Hematopoietic multipotent progenitor cell treated with erythropoietin and hydrocortisone succinate and interleukin-3 and kit ligand, for 4 days (in vitro differentiated cells): ENCODE data around the gene NAA16.

ENCODE experiments used
- DNase-seq: peaks from one replicate; pipeline ENCODE4 v3.0.0-alpha.2; 2015

Gene NAA16

GRCh38 chr13:41361491-41361890, 50.4 kb downstream of the NAA16 start:
- peak; percentile 44 for DNase-seq

- DNase-seq = no peak
Observed at GRCh38 chr13:41364043-41364442, 53.0 kb downstream of the NAA16 start.

- no peak for DNase-seq
Observed at GRCh38 chr13:41365631-41366030, 54.6 kb downstream of the NAA16 start.

GRCh38 chr13:41370736-41371135, 59.7 kb downstream of the NAA16 start:
- DNase-seq = no peak

DNA sequence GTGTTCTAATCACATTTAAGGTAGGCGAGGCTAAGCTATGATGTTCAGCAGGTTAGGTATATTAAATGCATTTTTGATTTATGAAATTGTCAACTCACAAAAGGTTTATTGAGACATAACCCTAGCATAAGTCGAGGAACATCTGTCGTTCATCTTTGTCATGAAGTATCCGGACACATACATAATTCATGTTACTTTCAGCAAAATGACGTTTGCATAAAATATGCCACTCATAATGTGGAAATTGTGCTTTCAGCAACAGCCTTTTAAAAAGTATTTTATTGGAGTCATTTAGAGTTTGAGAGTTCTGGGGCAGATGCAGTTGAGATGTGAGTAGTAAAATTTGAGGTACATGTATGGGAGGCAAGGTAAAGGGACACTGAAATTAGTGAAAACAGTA, 66.4 kb downstream of the NAA16 start:
- no peak for DNase-seq

GRCh38 chr13:41382431-41382830, 71.4 kb downstream of the NAA16 start:
- DNase-seq = no peak

DNA sequence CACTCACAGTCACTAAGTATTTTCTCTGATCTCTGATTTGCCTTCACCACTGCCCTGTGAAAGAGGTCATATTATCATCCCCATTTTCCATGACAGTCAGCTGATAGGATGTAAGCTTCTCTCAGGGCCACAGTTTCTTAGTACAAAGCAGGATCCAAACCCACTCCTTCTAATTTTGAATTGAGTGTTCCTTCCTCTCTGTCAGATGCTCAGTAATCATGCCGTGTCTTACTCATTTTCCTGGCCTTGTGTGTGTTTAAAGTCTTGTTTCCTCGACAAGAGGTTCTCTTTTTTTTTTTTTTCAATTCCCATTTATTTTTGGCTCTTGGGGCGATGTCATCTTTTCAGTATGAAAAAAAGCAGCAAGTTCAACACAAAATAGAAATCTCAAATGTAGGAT, 72.3 kb downstream of the NAA16 start:
- no peak for DNase-seq

DNA sequence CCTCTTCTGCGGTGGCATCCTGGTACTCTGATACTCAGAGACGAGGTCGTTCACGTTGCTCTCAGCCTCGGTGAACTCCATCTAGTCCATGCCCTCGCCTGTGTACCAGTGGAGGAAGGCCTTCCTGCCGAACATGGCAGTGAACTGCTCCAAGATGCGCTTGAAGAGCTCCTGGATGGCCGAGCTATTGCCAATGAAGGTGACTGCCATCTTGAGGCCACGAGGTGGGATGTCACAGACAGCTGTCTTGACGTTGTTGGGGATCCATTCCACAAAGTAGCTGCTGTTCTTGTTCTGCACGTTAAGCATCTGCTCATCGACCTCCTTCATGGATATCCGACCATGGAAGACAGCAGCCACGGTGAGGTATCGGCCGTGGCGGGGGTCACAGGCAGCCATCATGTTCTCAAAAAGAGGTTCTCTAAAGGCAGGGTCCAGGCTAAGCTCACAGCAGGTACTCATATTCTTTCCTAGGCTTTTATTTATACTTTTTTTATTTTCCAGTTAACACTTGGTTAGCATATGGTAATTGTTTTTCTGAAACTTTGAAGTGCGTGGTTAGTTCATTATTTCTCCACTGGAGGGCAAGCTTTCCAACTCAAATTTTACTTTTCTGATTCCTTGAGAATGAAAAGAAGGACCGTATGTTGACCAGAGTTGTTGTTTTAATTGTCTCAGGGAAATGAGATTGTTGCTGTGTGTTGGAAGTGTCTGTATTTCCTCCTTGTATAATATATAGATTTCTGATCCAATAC, 73.9 kb downstream of the NAA16 start:
- peak; percentile 40 for DNase-seq

DNA sequence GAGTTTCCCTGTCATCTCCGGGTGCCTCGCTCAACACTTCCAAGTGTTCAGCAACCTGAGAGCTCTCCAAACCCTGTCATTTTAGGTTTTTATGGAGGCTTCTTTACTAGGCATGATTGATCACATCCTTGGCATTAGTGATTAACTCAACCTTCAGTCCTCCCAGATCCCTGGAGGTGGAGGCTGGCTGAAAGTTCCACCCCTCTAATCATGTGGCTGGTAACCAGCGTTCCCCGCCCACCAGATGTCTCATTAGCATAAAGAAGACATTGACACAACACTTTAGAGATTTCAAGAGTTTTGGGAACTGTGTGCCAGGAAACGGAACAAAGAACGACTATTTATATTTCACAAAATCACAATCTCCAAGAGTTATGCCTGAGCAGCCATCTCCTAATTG, 75.1 kb downstream of the NAA16 start:
- DNase-seq = no peak

- no peak for DNase-seq
Observed at GRCh38 chr13:41387576-41387975, 76.5 kb downstream of the NAA16 start.

- DNase-seq = no peak
Observed at GRCh38 chr13:41388143-41388881, 77.2 kb downstream of the NAA16 start.

GRCh38 chr13:41389580-41389979, 78.5 kb downstream of the NAA16 start:
- DNase-seq = peak; percentile 52

GRCh38 chr13:41394166-41394565, 83.1 kb downstream of the NAA16 start:
- peak; percentile 36 for DNase-seq

- peak; percentile 23 for DNase-seq
Observed at GRCh38 chr13:41398494-41399170, 87.6 kb downstream of the NAA16 start.

DNA sequence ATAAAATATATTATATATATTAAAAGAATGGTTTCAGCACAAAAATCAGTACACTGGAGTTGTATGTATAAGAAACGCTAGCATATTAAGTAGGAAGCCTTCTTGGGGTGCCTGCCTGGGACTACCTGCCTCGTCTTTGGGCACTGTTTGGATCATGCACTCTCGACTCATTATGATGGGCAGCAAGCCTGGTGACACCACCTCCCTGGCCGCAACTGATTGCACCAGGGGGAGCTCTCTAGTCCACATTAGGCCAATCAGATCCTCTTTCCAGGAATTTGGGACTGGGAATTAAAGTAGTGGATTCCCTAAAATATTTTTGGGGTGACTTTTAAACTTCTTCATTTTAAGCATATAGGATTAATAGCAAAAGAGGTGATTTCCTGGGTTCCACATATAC, 90.3 kb downstream of the NAA16 start:
- DNase-seq = peak; percentile 42

DNA sequence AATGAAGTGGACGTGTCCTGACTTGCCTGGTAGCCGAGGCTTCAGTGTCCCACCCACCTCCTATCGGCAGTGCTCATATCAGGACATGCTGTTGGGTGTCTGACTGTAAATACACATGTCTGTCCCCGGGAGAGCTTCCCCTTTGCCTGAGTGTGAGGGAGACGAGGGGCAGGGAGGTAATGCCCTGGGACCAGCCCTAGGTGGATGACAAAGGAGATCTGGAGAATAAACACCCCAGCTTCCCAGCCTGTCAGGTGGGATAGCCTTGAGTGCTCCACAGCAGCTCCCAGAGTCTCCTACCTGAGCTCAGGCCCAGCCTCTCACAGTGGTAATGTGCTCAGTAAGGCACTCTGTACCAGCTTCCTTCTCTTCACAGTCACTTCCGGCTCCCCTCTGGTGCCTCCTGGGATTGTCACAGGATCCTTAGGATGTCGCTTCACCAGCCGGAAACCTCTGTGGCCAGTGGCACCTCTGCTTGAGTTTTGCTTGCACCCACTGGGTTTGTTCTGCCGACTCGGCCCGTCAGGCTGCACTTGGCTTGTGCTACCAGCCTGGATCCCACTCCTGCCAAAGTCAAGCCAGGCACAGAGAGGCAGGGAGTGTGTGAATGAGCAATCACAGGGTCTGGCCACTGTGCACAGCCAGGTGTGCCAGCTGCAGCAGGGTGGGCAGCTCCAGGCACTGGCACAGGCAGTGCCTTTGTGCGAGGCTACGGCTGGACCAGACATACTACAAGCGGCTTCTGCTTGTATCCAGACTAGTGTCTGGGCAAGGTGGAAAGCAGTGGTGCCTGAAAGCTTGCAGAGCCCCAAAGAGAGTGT, 91.8 kb downstream of the NAA16 start:
- DNase-seq = no peak

DNA sequence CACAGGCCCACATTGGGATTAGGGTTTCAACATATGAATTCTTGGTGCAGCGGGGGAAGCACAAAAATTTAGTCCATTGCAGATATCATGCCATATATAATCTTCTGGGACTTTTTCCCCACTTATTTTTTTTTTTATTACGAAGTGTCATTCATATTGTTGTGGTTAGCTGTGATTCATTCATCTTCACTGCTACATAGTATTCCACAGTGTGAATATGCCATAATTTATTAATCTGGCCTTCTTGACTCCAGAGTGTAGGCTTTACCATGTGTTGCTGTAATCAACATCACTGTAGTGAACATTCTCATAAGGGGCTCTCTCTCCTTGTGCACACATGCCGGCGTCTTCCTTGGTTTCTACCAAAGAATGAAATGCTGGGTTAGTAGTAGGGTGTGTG, 92.9 kb downstream of the NAA16 start:
- DNase-seq = no peak

GRCh38 chr13:41405367-41405766, 94.3 kb downstream of the NAA16 start:
- no peak for DNase-seq

DNA sequence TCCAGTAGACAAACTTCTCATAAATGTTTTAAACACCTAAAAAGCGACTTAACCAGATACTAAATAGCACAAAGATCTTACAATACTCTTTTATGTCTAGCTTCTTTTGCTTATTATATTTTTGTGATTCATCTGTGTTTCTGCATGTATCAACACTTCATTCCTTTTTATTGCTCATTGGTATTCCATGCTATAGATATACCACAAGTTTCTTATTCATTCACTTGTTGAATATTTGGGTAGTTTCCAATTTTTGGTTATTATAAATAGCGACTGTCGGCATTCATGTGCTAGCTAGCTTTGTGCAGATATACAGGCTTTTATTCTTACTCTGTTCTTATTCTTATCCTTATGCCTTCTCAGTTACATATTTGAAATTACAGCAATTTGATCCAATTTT, 96.3 kb downstream of the NAA16 start:
- DNase-seq = no peak

DNA sequence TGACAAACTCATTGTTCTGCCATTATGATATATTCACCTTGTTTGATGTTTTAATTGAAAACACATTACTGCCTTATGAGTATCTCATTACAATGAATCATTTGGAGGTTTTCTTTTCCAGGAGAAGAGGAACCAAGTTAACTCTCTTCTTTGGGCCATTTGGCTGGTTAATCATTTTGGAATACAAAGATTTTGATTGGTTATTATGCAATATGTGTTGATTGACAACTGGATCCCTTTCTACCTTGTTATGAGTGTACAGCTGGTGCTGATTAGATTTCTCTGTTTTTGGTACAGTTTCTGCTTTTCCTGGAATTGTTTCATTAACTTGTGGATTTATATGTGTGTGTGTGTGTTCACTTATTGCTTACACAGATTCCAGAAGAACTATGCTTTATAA, 97.1 kb downstream of the NAA16 start:
- DNase-seq = no peak

DNA sequence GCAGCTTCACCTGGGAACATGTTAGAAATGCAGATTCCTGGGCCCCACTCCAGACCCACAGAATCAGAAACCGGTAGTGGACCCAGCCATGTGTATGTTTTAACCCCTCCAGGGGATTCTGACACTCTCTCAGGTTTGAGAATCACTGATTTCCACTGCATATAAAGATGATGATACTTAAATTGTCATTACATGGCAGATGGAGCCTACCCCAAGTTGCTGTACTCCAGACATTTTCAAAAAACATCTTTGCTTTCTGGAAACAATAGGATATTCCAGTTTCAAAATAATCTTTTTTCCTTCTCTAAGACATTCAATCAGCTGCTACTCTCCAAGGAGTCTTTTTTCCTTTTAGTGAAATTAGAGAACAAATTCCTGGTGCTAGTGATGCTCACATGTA, 97.7 kb downstream of the NAA16 start:
- no peak for DNase-seq

GRCh38 chr13:41409611-41410010, 98.5 kb downstream of the NAA16 start:
- no peak for DNase-seq

GRCh38 chr13:41411060-41411459, 100.0 kb downstream of the NAA16 start:
- DNase-seq = no peak
